ENCODE data around the gene RFX1.

DNA sequence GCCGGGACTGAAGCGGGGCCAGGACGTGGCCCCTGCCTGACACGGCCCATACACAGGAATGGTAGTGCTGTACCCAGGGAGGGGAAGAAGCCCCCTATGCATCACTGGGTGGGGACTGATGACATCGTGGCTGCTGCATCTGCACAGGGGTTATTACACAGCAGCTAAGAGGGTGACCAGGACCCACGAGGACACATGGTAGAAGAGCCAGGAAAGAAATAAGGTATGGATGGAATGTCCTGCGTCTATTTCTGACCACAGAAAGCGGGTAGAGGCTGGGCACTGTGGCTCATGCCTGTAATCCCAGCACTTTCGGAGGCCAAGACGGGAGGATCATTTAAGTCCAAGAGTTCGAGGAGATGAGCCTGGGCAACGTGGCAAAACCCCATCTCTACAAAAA lies 29.7 kb downstream of the RFX1 start:
- TF ChIP-seq, protein P1, sequence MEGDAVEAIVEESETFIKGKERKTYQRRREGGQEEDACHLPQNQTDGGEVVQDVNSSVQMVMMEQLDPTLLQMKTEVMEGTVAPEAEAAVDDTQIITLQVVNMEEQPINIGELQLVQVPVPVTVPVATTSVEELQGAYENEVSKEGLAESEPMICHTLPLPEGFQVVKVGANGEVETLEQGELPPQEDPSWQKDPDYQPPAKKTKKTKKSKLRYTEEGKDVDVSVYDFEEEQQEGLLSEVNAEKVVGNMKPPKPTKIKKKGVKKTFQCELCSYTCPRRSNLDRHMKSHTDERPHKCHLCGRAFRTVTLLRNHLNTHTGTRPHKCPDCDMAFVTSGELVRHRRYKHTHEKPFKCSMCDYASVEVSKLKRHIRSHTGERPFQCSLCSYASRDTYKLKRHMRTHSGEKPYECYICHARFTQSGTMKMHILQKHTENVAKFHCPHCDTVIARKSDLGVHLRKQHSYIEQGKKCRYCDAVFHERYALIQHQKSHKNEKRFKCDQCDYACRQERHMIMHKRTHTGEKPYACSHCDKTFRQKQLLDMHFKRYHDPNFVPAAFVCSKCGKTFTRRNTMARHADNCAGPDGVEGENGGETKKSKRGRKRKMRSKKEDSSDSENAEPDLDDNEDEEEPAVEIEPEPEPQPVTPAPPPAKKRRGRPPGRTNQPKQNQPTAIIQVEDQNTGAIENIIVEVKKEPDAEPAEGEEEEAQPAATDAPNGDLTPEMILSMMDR (IDR thresholded peaks at IDR 0.05) = no peak
- TF ChIP-seq EZH2 (IDR thresholded peaks at IDR 0.05; ENCODE audit: borderline replicate concordance, insufficient read depth, low read depth, low read length, poor library complexity, severe bottlenecking) = no peak

Data from B cell (primary cell).